SK-N-MC (cell line): ENCODE measurements around the gene OR8D1.

Experiments
- DNase-seq: peaks from one replicate; pipeline ENCODE4 v3.0.0-alpha.2; 2011; ENCODE audit warnings: low read depth, low spot score
- H3K27ac ChIP-seq: fragments of 200-600 bp; sonication (generic); 2 replicates; pipeline ENCODE4 v1.5.1; 2016; ENCODE audit warnings: mixed run types
- H3K36me3 ChIP-seq: fragments of 200-600 bp; sonication (generic); 2 replicates; pipeline ENCODE4 v1.6.1; 2017; ENCODE audit warnings: antibody characterized with exemption, low read length, mixed read lengths; ENCODE audit not compliant: insufficient read depth
- H3K4me3 ChIP-seq: fragments of 200-600 bp; sonication (generic); 2 replicates; pipeline ENCODE4 v1.5.1; 2016
- H3K9ac ChIP-seq: fragments of 200-600 bp; sonication (generic); 2 replicates; pipeline ENCODE4 v1.8.0; 2017; ENCODE audit warnings: mixed run types, mixed read lengths; ENCODE audit not compliant: insufficient read length
- H3K9me3 ChIP-seq: fragments of 200-600 bp; sonication (generic); 2 replicates; pipeline ENCODE4 v1.6.1; 2017; ENCODE audit warnings: low read depth, mild to moderate bottlenecking, antibody characterized with exemption, low read length, moderate library complexity, mixed read lengths
- EZH2 ChIP-seq: fragments of 200-600 bp; sonication (generic); IDR thresholded peaks from one replicate; pipeline ENCODE4 v1.6.1; 2017; ENCODE audit warnings: antibody characterized with exemption
- FOXP2 ChIP-seq: optimal IDR thresholded peaks from 2 replicates; pipeline ENCODE3; 2011; ENCODE audit warnings: mild to moderate bottlenecking, moderate library complexity; ENCODE audit not compliant: insufficient read depth; ENCODE audit errors: extremely low read length, control extremely low read depth
- POLR2AphosphoS5 ChIP-seq: IDR thresholded peaks from 2 replicates; pipeline ENCODE4 v1.6.1; 2012; ENCODE audit warnings: mild to moderate bottlenecking, low read depth, low read length, borderline replicate concordance

OR8D1 gene

DNA sequence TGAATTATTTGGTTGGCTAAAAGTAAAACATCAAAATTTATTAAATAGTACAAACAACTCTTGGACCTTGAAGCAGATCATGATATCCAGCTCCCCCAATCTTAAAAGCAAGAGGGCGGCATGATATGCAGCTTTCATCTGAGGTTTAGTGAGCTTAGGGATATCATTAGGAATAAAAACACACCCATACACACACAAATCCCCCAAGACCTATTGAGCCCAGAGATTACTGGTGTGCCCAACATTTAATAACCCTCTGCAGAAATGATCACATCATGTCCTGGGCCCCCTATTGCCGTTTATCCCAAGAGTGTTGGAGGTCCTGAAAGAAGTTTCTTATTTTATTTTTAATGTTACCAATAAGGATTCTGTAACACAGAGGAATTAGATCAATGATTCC is at the start of gene OR8D1:
TSS of gene OR8D1 (minus strand) at position 101 of the 400 bp plus-strand sequence. CDS start 3,183 bp downstream, outside the sequence.
- Histone ChIP-seq H3K36me3 (no peaks in the 10 kb centered on the region), H3K27ac (no peak within 1 kb of the TSS), H3K9ac (no peak within 1 kb of the TSS), H3K4me3 (no peak within 1 kb of the TSS), H3K9me3 (no peaks in the 10 kb centered on the region)
- no peak for TF ChIP-seq POLR2AphosphoS5
- DNase-seq: no peak

DNA sequence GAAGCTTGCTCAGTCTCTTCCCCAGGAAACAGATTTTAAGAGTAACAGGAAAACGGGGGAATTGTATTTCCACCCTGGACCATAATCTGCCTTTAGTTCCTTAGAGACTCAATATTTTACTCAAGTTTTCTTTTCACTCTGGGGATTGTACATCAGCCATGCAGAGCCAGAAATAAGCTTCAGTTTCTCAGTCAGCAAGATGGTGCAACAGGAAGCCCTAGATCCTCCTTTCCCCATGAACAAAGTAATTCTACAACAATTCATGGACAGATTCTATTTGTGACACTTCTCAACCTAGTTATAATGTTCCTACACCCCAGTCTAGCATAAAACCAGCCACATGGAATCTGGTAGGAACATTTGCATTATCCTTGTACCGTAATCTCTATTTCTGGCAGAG is 45.8 kb upstream of the OR8D1 start:
- no peak overlapping the region for H3K27ac ChIP-seq
- H3K4me3 ChIP-seq: no peak overlapping the region
- TF ChIP-seq EZH2 (no peak), FOXP2 (no peak), POLR2AphosphoS5 (no peak)
- H3K9me3 ChIP-seq: no peaks in the 10 kb centered on the region
- H3K36me3 ChIP-seq: no peaks in the 10 kb centered on the region
- no peak for DNase-seq
- no peak overlapping the region for H3K9ac ChIP-seq

DNA sequence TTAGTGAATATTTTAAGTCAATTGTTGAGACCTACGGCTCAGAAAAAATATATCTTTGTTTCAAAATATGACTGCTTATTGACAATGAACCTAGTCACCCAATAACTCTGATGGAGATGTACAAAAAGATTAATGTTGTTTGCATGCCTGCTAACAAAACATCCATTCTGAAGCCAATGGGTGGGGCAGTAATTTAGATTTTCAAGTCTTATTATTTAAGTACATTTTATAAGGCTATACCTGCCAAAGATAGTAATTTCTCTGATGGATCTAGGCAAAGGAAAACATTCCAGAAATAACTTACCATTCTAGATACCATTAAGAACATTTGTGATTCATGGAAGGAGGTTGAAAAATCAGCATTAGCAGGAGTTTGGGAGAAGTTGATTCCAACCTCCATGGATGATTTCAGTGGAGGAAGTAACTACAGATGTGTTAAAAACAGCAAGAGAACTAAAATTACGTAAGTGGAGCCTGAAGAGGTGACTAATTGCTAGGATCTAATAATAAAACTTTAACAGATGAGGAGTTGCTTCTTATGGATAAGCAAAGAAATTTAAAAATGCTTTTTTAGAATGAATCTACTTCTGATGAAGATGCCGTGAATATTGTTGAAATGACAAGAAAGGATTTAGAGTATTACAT is 32.7 kb upstream of the OR8D1 start:
- no peak for DNase-seq
- Histone ChIP-seq H3K9me3 (no peaks in the 10 kb centered on the region), H3K9ac (no peak overlapping the region), H3K36me3 (no peaks in the 10 kb centered on the region), H3K27ac (no peak overlapping the region), H3K4me3 (no peak overlapping the region)
- TF ChIP-seq EZH2 (no peak), POLR2AphosphoS5 (no peak), FOXP2 (no peak)

DNA sequence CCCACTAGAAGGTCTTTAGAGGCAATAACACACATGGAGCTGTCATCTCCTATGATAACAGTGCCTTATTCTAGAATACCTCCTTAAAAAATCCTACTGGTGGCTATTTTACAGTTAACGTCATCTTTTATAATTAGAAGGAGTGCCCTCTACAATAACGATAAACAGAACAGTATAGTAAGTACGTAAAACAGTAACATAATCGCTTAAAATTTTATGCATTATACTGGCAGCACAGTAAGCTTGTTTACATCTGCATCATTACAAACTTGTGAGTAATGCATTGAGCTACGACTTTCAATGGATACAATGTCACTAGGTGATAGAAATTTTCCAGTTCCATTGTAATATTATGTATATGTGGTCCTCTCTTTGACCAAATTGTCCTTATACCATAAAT is 30.6 kb upstream of the OR8D1 start:
- H3K36me3 ChIP-seq: no peaks in the 10 kb centered on the region
- TF ChIP-seq EZH2: no peak
- TF ChIP-seq POLR2AphosphoS5: no peak
- no peak for TF ChIP-seq FOXP2
- no peak for DNase-seq

DNA sequence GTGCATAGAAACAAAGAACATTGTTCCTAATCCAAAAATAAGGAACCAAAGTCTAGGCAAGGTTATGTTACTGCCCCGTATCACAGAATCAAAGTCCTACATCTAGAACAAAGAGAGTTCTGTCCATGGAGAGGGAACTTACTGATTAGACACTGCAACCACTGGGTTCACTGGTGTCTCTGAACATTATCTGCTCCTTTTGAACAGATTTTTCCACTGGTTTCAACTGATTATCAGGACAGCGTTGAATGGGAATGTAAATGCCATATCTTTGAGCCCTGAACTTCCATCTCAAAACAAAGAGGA is 26.3 kb upstream of the OR8D1 start:
- no peaks in the 10 kb centered on the region for H3K9me3 ChIP-seq
- H3K9ac ChIP-seq: no peak overlapping the region
- no peaks in the 10 kb centered on the region for H3K36me3 ChIP-seq
- no peak for DNase-seq
- TF ChIP-seq FOXP2 (no peak), EZH2 (no peak), POLR2AphosphoS5 (no peak)
- no peak overlapping the region for H3K27ac ChIP-seq
- H3K4me3 ChIP-seq: no peak overlapping the region

More for the DNA sequence above, 30.6 kb upstream of the OR8D1 start:
- Histone ChIP-seq H3K9ac (no peak overlapping the region), H3K9me3 (no peaks in the 10 kb centered on the region), H3K4me3 (no peak overlapping the region), H3K27ac (no peak overlapping the region)

DNA sequence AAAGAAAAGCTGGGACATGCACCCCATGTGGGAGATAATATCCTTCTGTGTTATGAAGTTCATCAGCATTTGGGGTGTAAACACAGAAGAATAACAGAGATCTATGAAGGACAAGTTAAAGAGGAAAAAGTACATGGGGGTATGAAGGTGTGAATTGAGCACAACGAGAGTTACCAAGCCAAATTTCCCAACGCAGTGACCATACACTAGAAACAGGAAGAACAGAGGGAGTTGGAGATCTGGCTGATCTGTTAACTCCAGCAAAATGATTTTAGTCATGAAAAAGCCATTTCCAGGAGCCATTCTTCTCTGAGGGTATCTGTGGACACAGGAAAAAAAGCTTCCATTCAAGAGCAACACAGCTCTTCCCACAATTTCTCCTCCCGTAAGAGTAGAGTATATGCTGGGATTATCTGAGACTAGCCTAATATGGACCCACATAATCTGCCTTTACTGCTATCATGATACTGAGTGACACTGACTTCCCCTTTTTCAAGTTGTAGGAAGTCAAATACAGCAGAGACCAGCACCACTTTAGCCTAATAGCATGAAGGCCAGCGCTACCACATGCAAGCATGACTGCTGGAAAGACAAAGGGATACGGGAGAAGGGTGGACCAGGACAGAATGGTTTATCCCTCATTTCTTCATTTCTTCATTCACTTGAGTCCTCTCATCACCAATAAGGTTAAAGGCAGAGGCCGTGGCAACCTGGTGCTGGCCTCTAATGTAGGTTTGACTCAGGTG is 25.8 kb upstream of the OR8D1 start:
- H3K27ac ChIP-seq: no peak overlapping the region
- no peak for DNase-seq
- no peaks in the 10 kb centered on the region for H3K36me3 ChIP-seq
- TF ChIP-seq FOXP2 (no peak), EZH2 (no peak), POLR2AphosphoS5 (no peak)
- no peak overlapping the region for H3K4me3 ChIP-seq
- no peaks in the 10 kb centered on the region for H3K9me3 ChIP-seq
- H3K9ac ChIP-seq: no peak overlapping the region

DNA sequence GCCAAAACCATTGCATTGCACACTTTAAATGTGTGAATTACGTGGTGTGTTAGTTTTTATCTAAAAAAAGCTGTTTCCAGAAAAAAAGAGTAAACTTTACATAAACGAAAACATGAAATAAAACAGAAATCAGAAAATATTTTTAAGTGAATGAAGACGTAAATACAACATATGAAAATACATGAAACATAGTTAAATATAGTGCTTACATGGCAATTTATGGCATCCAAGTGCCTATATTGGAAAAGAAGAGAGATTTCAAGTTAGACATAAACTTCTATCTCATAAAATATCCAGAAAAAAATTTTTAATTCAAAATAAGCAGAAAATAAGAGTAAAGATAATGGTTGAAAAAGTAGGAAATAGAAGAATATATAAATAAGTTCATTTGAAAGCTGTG is 18.1 kb upstream of the OR8D1 start:
- Histone ChIP-seq H3K9me3 (no peaks in the 10 kb centered on the region), H3K36me3 (no peaks in the 10 kb centered on the region), H3K9ac (no peak overlapping the region), H3K27ac (no peak overlapping the region), H3K4me3 (no peak overlapping the region)
- TF ChIP-seq POLR2AphosphoS5 (no peak), EZH2 (no peak)
- DNase-seq: no peak

DNA sequence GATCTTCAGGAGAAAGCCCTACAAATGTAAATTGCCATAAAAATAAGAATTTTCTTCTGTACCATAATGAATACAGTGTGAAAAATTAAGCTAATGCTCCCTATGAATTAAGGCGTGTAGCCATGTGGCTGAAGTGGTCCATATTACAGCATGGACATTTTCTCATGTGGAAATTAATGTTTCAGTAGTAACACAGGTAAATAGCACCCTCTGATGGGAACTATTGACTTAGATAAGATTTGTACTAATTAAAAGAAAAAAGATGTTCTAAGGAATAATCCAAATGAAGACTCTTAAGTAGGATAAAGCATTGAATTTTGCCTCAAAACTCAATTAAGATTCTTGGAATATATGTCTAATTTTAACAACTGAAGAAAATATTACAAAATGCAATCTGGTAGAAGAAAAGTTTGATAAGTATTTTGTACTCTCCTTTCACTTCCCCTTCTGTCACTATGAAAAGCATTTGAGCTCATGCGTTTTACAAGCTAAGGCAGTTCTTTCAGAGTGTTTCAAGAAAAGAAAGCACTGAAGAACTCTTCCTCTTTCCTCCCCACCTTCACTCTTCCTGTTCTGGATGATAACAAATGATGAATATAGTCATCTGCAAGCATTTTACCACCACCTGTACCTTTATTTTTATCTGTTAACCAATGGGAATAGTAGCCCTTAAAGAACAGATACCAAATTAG is 16.2 kb upstream of the OR8D1 start:
- no peak for TF ChIP-seq EZH2
- TF ChIP-seq FOXP2: no peak
- no peak for TF ChIP-seq POLR2AphosphoS5
- Histone ChIP-seq H3K4me3 (no peak overlapping the region), H3K9me3 (no peaks in the 10 kb centered on the region), H3K36me3 (no peaks in the 10 kb centered on the region), H3K9ac (no peak overlapping the region), H3K27ac (no peak overlapping the region)
- no peak for DNase-seq

DNA sequence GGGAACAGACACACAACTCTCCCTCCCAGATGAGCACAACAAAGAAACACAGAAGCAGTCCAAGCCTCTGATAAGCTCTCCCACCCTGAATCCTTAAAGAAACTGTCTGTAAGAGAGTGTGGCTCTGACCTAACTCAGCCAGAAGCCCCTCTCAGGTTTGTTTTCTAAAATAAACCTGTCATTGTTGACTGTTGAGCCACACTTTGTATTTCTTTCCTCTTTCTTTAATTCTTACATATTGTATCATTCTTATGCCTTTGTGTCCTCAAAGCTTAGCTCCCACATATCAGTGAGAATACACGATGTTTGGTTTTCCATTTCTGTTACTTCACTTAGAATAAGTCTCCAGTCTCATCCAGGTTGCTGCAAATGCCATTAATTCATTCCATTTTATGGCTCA is 14.0 kb upstream of the OR8D1 start:
- Histone ChIP-seq H3K4me3 (no peak overlapping the region), H3K9me3 (no peaks in the 10 kb centered on the region), H3K36me3 (no peaks in the 10 kb centered on the region), H3K27ac (no peak overlapping the region), H3K9ac (no peak overlapping the region)
- TF ChIP-seq POLR2AphosphoS5: no peak
- no peak for TF ChIP-seq FOXP2
- no peak for TF ChIP-seq EZH2
- DNase-seq: no peak
